Left ventricle myocardium superior (tissue), 1 donor: ENCODE results near the gene PPP6R1. TPM values are rescaled to one million over a fixed set of nuclear protein-coding genes. Genes with fewer than 3 reads are reported as not detected.

Source experiments
- ATAC-seq: fragments of 200-7000 bp; cut with Tn5 transposase; one replicate; pipeline ENCODE4 v1.9.1; 2020; ENCODE audit warnings: mild to moderate bottlenecking, moderate library complexity
- DNase-seq: peaks from one replicate; pipeline ENCODE4 v3.0.0-alpha.2; 2020
- intact Hi-C: fragments of 100-400 bp; cut with micrococcal nuclease; formaldehyde crosslinking; loops from one replicate; pipeline ENCODE4 v1.11.0; 2022
- total RNA-seq: library from RNA; stranded (reverse); fragmentation: NEBNext Ultra II Directional; extraction: Animal tissue kit (Norgen Biotek cat#: 25700); gene quantifications from one replicate; pipeline ENCODE4 v1.2.1, GENCODE V29; 2021
- donor health status: DM: no; HTN: yes; CAD: no; lungs with severe emphysema.

PPP6R1 gene
- total RNA-seq, 1 donor from 2014 or later = 39.2 TPM

- no peak for ATAC-seq
- no peak for DNase-seq
- intact Hi-C loops = no loop called here
These were observed 5.7 kb upstream of the PPP6R1 start for GRCh38 chr19:55264531-55264930.

GRCh38 chr19:55262359-55262758, 3.5 kb upstream of the PPP6R1 start:
- intact Hi-C loops = no loop called here
- DNase-seq (no peak), ATAC-seq (no peak)

- ATAC-seq (no peak), DNase-seq (no peak)
- intact Hi-C loops = no loop called here
These were observed 2.9 kb upstream of the PPP6R1 start for GRCh38 chr19:55261671-55262126.

- intact Hi-C loops = no loop called here
- ATAC-seq = no peak
- DNase-seq = peak; percentile 53
These were observed 858 bp upstream of the PPP6R1 start for GRCh38 chr19:55259540-55260210.

- intact Hi-C loops = no loop called here
- peak; percentile 19 for ATAC-seq
These were observed 365 bp downstream of the PPP6R1 start for GRCh38 chr19:55258476-55258827.

GRCh38 chr19:55257461-55258420, 1.1 kb downstream of the PPP6R1 start:
- no peak for DNase-seq
- no peak for ATAC-seq
- intact Hi-C loops = no loop called here

More at GRCh38 chr19:55258476-55258827, 365 bp downstream of the PPP6R1 start:
- DNase-seq = no peak

GRCh38 chr19:55256562-55257460, 2.0 kb downstream of the PPP6R1 start:
- DNase-seq (peak; percentile 3), ATAC-seq (no peak)
- intact Hi-C loops = no loop called here

- no peak for DNase-seq
- no peak for ATAC-seq
- intact Hi-C loops = no loop called here
These were observed 3.0 kb downstream of the PPP6R1 start for GRCh38 chr19:55255618-55256423.

- intact Hi-C loops = no loop called here
- DNase-seq (no peak), ATAC-seq (no peak)
These were observed 4.2 kb downstream of the PPP6R1 start for GRCh38 chr19:55254625-55254977.

- DNase-seq = no peak
- intact Hi-C loops = no loop called here
- ATAC-seq = no peak
These were observed 4.8 kb downstream of the PPP6R1 start for GRCh38 chr19:55253842-55254624.

GRCh38 chr19:55252760-55253663, 5.8 kb downstream of the PPP6R1 start:
- ATAC-seq (no peak), DNase-seq (no peak)
- intact Hi-C loops = no loop called here

GRCh38 chr19:55251341-55252081, 7.3 kb downstream of the PPP6R1 start:
- intact Hi-C loops = no loop called here
- DNase-seq = no peak
- no peak for ATAC-seq

- intact Hi-C loops = no loop called here
- peak; percentile 15 for DNase-seq
- no peak for ATAC-seq
These were observed 8.4 kb downstream of the PPP6R1 start for GRCh38 chr19:55250262-55251036.

- no peak for DNase-seq
These were observed 9.0 kb downstream of the PPP6R1 start for GRCh38 chr19:55249841-55250240.

GRCh38 chr19:55248704-55249103, 10.1 kb downstream of the PPP6R1 start:
- intact Hi-C loops = no loop called here
- DNase-seq (no peak), ATAC-seq (no peak)

More at GRCh38 chr19:55249841-55250240, 9.0 kb downstream of the PPP6R1 start:
- intact Hi-C loops = no loop called here
- ATAC-seq = no peak
